ENCODE results near the gene ZNF337.

Gene ZNF337

DNA sequence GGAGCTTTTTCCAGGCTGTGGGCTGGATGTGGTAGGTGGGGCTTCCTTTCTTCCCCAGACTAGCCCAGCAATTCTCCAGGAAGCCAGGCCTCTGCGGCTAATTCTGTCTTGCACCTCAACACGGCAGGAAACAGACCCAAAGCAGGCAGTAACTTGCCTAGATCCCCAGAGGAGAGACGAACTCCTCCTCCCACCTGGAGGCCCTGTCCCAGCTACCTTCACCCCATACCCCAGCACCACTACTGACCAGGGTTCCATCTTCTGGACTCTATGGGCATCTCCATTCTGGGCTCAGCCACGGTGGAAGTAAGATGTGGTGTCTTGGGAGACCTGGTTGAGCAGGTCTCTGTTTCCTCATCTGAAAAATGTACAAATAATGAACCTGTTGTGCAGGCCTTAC, 48.4 kb upstream of the ZNF337 start (continued):
- TF ChIP-seq, protein P1, sequence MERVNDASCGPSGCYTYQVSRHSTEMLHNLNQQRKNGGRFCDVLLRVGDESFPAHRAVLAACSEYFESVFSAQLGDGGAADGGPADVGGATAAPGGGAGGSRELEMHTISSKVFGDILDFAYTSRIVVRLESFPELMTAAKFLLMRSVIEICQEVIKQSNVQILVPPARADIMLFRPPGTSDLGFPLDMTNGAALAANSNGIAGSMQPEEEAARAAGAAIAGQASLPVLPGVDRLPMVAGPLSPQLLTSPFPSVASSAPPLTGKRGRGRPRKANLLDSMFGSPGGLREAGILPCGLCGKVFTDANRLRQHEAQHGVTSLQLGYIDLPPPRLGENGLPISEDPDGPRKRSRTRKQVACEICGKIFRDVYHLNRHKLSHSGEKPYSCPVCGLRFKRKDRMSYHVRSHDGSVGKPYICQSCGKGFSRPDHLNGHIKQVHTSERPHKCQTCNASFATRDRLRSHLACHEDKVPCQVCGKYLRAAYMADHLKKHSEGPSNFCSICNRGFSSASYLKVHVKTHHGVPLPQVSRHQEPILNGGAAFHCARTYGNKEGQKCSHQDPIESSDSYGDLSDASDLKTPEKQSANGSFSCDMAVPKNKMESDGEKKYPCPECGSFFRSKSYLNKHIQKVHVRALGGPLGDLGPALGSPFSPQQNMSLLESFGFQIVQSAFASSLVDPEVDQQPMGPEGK (CRISPR knock-in tag; IDR thresholded peaks at IDR 0.05; ENCODE audit: borderline replicate concordance) = no peak
- TF ChIP-seq GLIS3 (CRISPR knock-in tag; IDR thresholded peaks at IDR 0.05) (no peak), SNAI2 (CRISPR knock-in tag; IDR thresholded peaks at IDR 0.05) (no peak)

DNA sequence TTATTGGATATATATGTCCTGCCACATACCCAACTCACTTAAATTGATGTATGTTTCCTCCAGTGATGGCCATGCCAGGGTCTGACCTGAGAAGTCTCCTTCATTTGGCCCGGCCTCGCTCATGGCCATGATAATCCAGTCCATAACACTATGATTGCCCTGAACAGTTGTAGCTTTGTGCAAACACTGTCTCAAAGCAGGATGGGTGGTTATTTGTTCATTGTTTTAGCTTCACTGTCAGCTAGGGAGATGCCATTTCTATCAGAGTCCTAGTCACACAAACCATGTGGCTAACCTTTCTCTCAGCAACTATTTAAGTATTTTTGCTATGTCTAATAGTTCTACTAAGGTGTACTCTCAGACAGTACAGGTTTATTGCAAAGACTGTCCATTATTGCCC, 47.6 kb upstream of the ZNF337 start:
- TF ChIP-seq ISL1 (CRISPR knock-in tag; IDR thresholded peaks at IDR 0.05) (no peak), CSDC2 (CRISPR knock-in tag; IDR thresholded peaks at IDR 0.05) (no peak), ARNTL (CRISPR knock-in tag; IDR thresholded peaks at IDR 0.05; ENCODE audit: borderline replicate concordance, low read depth) (no peak)
- no peak for ATAC-seq

DNA sequence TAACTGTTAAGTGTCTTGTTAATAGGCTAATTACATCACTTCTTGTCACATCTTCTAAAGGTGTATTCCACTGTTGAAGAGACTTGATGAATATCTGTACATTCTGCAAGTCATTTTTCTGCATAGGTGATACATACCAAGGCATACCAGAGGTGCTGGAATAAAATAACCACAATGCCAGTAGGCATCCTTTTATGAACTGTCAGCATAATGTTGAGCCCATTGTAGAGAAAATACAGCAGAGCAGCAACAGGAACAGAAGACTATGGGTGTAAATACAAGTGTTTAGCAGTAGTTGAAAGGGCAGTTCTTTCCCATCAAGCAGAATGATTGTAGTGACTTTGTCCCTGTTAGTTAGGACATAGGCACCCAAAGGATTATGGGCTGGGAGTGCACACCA, 44.4 kb upstream of the ZNF337 start:
- TF ChIP-seq CSDC2 (CRISPR knock-in tag; IDR thresholded peaks at IDR 0.05) (no peak), SNAI2 (CRISPR knock-in tag; IDR thresholded peaks at IDR 0.05) (no peak), PPARA (CRISPR knock-in tag; IDR thresholded peaks at IDR 0.05; ENCODE audit: borderline replicate concordance) (no peak), RARB (CRISPR knock-in tag; IDR thresholded peaks at IDR 0.05) (no peak), ZNF70 (CRISPR knock-in tag; IDR thresholded peaks at IDR 0.05) (no peak)
- TF ChIP-seq, protein P2, sequence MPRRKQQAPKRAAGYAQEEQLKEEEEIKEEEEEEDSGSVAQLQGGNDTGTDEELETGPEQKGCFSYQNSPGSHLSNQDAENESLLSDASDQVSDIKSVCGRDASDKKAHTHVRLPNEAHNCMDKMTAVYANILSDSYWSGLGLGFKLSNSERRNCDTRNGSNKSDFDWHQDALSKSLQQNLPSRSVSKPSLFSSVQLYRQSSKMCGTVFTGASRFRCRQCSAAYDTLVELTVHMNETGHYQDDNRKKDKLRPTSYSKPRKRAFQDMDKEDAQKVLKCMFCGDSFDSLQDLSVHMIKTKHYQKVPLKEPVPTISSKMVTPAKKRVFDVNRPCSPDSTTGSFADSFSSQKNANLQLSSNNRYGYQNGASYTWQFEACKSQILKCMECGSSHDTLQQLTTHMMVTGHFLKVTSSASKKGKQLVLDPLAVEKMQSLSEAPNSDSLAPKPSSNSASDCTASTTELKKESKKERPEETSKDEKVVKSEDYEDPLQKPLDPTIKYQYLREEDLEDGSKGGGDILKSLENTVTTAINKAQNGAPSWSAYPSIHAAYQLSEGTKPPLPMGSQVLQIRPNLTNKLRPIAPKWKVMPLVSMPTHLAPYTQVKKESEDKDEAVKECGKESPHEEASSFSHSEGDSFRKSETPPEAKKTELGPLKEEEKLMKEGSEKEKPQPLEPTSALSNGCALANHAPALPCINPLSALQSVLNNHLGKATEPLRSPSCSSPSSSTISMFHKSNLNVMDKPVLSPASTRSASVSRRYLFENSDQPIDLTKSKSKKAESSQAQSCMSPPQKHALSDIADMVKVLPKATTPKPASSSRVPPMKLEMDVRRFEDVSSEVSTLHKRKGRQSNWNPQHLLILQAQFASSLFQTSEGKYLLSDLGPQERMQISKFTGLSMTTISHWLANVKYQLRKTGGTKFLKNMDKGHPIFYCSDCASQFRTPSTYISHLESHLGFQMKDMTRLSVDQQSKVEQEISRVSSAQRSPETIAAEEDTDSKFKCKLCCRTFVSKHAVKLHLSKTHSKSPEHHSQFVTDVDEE (CRISPR knock-in tag; IDR thresholded peaks at IDR 0.05) = no peak
- TF ChIP-seq, protein P3, sequence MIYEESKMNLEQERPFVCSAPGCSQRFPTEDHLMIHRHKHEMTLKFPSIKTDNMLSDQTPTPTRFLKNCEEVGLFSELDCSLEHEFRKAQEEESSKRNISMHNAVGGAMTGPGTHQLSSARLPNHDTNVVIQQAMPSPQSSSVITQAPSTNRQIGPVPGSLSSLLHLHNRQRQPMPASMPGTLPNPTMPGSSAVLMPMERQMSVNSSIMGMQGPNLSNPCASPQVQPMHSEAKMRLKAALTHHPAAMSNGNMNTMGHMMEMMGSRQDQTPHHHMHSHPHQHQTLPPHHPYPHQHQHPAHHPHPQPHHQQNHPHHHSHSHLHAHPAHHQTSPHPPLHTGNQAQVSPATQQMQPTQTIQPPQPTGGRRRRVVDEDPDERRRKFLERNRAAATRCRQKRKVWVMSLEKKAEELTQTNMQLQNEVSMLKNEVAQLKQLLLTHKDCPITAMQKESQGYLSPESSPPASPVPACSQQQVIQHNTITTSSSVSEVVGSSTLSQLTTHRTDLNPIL (CRISPR knock-in tag; IDR thresholded peaks at IDR 0.05; ENCODE audit: low read depth) = no peak
- no peak for ATAC-seq

DNA sequence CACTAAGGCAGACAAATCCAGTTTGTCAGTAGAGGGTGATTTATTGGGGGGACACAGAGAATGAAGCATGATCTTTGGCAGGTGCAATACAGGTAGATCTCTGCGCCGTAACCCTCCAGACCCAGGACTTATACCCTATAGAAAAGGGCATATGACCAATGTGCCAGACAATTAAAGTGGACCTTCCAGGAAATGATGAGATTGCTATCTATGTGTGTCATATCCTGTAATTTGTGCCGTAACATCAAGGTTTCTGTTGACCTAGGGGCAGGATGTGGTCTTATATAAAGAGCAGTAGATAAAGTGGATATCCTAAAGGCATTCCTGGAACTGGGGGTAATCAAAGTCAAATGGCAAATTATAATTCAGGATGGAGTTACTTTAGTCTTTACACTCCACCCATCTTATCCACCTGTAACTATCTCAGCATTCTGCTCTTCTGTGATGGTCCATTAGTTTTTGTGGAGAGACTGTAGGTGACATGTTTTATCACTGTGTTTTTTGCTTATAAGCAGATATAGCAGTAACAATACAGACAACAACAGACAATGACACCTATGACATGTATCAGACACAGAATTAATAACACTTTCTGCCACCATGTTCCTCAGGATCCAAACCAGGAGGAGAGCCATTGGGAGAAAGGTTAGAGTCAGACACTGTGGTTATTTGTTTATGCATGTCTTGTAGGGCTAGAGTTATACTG, 43.1 kb upstream of the ZNF337 start:
- no peak for ATAC-seq
- TF ChIP-seq, protein P1 (CRISPR knock-in tag; IDR thresholded peaks at IDR 0.05; ENCODE audit: borderline replicate concordance) = no peak
- no peak for TF ChIP-seq ISL1 (CRISPR knock-in tag; IDR thresholded peaks at IDR 0.05)
- TF ChIP-seq, protein P4, sequence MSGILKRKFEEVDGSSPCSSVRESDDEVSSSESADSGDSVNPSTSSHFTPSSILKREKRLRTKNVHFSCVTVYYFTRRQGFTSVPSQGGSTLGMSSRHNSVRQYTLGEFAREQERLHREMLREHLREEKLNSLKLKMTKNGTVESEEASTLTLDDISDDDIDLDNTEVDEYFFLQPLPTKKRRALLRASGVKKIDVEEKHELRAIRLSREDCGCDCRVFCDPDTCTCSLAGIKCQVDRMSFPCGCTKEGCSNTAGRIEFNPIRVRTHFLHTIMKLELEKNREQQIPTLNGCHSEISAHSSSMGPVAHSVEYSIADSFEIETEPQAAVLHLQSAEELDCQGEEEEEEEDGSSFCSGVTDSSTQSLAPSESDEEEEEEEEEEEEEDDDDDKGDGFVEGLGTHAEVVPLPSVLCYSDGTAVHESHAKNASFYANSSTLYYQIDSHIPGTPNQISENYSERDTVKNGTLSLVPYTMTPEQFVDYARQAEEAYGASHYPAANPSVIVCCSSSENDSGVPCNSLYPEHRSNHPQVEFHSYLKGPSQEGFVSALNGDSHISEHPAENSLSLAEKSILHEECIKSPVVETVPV (CRISPR knock-in tag; IDR thresholded peaks at IDR 0.05) = no peak
- TF ChIP-seq SNAI2 (CRISPR knock-in tag; IDR thresholded peaks at IDR 0.05) = no peak
- TF ChIP-seq, protein P3 (CRISPR knock-in tag; IDR thresholded peaks at IDR 0.05; ENCODE audit: low read depth) = no peak
- TF ChIP-seq ZC3H10 (CRISPR knock-in tag; IDR thresholded peaks at IDR 0.05) = no peak
- no peak for TF ChIP-seq GLIS3 (CRISPR knock-in tag; IDR thresholded peaks at IDR 0.05)
- TF ChIP-seq BACH2 (CRISPR knock-in tag; IDR thresholded peaks at IDR 0.05; ENCODE audit: borderline replicate concordance) = no peak
- no peak for TF ChIP-seq OSR1 (CRISPR knock-in tag; IDR thresholded peaks at IDR 0.05)
- no peak for TF ChIP-seq TCF4 (CRISPR knock-in tag; IDR thresholded peaks at IDR 0.05; ENCODE audit: borderline replicate concordance)
- TF ChIP-seq, protein P5, sequence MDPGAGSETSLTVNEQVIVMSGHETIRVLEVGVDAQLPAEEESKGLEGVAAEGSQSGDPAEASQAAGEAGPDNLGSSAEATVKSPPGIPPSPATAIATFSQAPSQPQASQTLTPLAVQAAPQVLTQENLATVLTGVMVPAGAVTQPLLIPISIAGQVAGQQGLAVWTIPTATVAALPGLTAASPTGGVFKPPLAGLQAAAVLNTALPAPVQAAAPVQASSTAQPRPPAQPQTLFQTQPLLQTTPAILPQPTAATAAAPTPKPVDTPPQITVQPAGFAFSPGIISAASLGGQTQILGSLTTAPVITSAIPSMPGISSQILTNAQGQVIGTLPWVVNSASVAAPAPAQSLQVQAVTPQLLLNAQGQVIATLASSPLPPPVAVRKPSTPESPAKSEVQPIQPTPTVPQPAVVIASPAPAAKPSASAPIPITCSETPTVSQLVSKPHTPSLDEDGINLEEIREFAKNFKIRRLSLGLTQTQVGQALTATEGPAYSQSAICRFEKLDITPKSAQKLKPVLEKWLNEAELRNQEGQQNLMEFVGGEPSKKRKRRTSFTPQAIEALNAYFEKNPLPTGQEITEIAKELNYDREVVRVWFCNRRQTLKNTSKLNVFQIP (CRISPR knock-in tag; IDR thresholded peaks at IDR 0.05; ENCODE audit: borderline replicate concordance, low read depth) = no peak
- TF ChIP-seq ARNTL (CRISPR knock-in tag; IDR thresholded peaks at IDR 0.05; ENCODE audit: borderline replicate concordance, low read depth) = no peak
- no peak for TF ChIP-seq TOX (CRISPR knock-in tag; IDR thresholded peaks at IDR 0.05; ENCODE audit: borderline replicate concordance)
- no peak for TF ChIP-seq ESRRG (CRISPR knock-in tag; IDR thresholded peaks at IDR 0.05)
- TF ChIP-seq PPARA (CRISPR knock-in tag; IDR thresholded peaks at IDR 0.05; ENCODE audit: borderline replicate concordance) = no peak

All from SK-N-SH treated with all-trans-retinoic acid at 6 μM for 48 hours (cell line).